GM21528 (cell line): Measurements from ENCODE around the gene RASA3.
"Not testable (repeated sequence)": the region's sequence is repeated elsewhere in the genome, so short reads cannot be mapped to it uniquely, and the experiment has no call there.

Experiments used
- ATAC-seq: cut with Tn5 transposase; IDR thresholded peaks from one replicate; pipeline ENCODE4 v1.9.1; 2021; ENCODE audit warnings: mild to moderate bottlenecking, moderate library complexity; ENCODE audit not compliant: unreplicated experiment, low FRiP score

The RASA3 gene

GRCh38 chr13:113996081-113996911, 136.1 kb downstream of the RASA3 start:
- no peak for ATAC-seq

DNA sequence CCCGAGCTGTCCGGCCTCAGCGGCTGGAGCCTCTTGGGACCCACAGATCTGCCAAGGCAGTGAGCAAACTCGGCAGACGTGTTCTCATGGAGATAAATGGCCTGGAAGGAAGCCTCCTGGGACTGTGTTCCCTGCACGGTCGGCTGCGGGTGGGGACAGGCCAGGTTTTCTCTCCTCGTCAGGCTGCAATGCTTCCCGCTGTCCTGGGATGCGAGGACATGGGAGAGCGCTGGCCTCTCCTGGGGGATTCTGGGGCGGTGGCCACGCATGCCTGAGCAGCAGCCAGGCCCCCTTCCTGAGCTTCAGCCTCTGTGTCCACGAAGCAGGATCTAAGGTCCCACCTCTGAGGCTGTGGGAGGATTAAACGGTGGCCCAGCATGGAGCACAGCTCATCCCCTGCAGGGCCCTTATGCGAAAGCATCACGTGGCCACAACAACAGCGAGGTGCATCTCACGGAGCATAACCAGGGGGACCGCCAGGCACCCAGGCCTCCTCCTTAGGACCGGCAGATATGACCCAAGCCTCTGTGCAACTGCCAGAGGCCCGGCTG, 137.3 kb downstream of the RASA3 start:
- ATAC-seq, result no peak

DNA sequence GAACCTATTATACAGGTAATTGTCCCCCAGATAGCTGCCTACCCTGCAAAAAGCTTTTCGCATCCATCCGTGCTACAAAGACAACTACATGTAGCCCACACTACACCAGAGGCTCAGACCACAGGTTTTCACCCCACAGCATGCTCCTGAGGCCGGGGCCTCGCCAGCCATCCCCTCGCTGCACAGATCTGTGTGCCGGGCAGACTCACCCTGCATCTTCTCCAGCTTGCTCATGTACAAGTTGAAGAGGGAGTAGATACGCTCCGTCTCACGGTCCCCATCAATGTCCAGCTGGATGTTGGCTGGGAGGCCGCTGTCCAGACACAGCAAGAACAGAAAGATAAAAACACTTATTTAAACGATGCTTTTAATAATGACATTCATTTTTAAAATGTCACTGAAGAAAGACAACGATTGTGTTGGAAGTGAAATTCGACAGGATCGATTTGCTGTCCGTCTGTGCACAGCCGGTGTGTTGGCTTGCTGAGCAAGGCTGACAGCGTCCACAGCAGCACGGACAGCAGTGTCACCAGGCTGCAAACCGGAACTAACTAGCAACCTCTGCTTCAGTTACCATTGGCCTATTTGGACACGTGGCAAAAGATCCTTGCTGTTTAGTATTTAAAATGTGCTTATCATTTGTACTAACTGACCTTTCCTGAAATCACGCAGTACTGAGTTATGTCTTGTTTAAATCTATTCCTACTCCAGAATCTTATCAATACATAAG, 140.0 kb downstream of the RASA3 start:
- no peak for ATAC-seq

GRCh38 chr13:113991676-113992179, 140.7 kb downstream of the RASA3 start:
- ATAC-seq, result no peak

GRCh38 chr13:113991191-113991669, 141.2 kb downstream of the RASA3 start:
- no peak for ATAC-seq

GRCh38 chr13:113990321-113990837, 142.0 kb downstream of the RASA3 start:
- ATAC-seq, result no peak

- no peak for ATAC-seq
Observed at GRCh38 chr13:113989585-113990300, 142.7 kb downstream of the RASA3 start.

DNA sequence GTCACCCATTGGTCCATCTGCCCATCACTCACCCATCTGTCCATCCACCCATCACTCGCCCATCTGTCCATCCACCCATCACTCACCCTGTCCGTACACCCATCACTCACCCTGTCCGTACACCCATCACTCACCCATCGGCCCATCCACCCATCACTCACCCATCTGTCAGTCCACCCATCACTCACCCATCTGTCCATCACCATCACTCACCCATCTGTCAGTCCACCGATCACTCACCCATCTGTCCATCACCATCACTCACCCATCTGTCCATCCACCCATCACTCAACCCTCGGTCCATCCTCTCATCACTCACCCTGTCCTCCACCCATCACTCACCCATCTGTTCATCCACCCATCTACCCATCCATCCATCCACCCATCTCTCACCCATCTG, 143.6 kb downstream of the RASA3 start:
- not testable (repeated sequence) for ATAC-seq

DNA sequence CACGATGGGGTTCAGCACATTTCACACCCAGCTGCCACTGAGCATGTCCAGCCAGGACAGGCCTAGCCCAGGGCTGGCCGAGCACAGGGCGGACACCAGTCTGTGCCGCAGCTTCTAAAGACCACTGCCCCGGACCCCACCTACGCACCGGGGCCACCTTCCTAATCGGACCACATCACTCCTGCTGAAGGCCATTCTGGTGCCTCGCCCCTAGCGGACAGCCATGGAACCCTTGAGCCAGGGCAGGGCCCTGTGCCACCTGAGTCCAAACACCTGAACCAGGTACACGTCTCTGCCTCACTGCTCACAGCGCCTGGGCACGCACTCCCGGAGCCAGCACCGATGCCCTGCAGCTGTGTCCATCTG, 150.1 kb downstream of the RASA3 start:
- no peak for ATAC-seq

GRCh38 chr13:113981611-113982295, 150.7 kb downstream of the RASA3 start:
- no peak for ATAC-seq

GRCh38 chr13:113981194-113981605, 151.2 kb downstream of the RASA3 start:
- no peak for ATAC-seq

DNA sequence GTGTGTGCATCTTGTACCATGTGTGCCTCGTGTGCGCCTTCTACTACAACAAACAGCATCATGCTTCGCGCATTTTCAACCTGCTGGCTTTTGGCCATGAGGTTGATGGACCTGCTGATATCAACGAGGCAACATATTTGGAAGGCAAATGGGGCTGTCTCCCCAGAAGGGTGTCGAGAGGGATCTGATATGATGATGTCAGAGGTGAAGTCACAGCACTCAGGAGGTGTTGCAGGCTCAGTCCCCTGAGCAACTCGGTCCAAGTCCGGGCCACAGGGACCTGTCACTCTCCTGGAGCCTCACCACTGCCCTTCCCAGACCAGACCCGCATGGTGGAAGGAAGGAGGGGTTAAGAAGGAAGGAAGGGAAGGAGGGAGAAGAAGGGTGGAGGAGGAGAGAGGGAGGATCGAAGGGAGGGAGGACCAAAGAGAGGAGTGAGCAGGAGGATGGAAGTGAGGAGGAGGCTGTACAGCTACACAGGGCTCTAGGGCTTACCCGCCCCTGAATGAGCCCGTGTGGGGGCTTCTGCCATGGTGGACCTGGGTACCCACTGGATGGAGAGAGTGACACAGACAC, 151.8 kb downstream of the RASA3 start:
- ATAC-seq, result no peak

DNA sequence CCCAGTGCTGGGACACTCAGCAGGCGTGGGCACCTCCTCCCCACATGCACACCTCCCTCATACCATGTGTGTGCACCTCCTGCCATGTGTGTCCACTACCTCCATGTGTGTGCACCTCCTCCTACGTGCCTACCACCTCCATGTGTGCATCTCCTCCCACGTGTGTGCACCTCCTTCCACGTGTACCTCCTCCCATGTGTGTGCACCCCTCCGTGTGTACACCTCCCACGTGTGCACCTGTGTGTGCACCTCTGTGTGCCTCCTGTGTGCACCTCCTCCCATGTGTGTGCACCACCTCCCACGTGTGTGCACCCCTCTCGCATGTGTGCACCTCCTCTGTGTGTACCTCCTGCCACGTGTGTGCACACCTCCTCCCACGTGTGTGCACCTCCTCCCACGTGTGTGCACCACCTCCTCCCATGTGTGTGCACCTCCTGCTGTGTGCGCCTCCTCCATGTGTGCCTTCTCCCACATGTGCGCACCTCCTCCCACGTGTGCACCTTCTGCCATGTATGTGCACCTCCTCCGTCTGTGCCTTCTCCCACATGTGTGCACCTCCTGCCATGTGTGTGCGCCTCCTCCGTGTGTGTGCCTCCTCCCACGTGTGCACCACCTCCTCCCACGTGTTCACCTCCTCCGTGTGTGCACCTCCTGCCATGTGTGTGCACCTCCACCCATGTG, 152.5 kb downstream of the RASA3 start:
- ATAC-seq, result no peak

- ATAC-seq, result no peak
Observed at GRCh38 chr13:113978741-113979481, 153.5 kb downstream of the RASA3 start.

GRCh38 chr13:113977976-113978375, 154.4 kb downstream of the RASA3 start:
- no peak for ATAC-seq

- ATAC-seq, result no peak
Observed at GRCh38 chr13:113976711-113977684, 155.4 kb downstream of the RASA3 start.

DNA sequence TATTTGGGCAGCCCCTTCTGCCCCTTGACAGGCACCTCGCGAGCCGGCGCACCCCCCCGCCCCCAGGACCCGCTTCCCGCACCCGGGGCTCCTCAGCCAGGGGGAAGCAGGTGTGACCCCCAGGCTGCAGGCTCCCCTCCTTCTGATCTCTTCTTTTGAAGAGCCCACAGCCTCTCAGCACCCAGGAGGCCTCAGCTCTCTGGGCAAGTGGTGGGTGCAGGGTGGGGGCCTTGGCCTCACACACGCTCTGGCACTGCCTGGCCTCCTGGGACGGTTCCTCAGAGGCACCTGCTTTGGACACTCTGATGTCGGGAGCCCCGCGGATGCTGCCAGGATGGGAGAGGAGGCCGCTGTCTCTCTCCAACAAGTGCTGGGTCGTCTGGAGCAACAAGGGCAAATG, 157.0 kb downstream of the RASA3 start:
- ATAC-seq, result no peak
